KMS-11 (cell line): ENCODE data around the gene NMUR1.
"Not testable (repeated sequence)": the region's sequence is repeated elsewhere in the genome, so short reads cannot be mapped to it uniquely, and the experiment has no call there.

Experiments
- H2AFZ ChIP-seq: fragments of 200-600 bp; sonication (generic); 2 replicates; pipeline ENCODE4 v1.6.1; 2016; ENCODE audit warnings: antibody characterized with exemption, mixed run types, low read depth
- H3K27ac ChIP-seq: fragments of 200-600 bp; sonication (generic); 2 replicates; pipeline ENCODE4 v1.6.1; 2016; ENCODE audit warnings: mild to moderate bottlenecking, mixed run types
- H3K27me3 ChIP-seq: fragments of 200-600 bp; sonication (generic); 2 replicates; pipeline ENCODE4 v1.6.1; 2017; ENCODE audit warnings: mild to moderate bottlenecking, low read depth, mixed run types, moderate library complexity; ENCODE audit not compliant: insufficient read depth
- H3K36me3 ChIP-seq: fragments of 200-600 bp; sonication (generic); 2 replicates; pipeline ENCODE4 v1.6.1; 2017; ENCODE audit warnings: mild to moderate bottlenecking, mixed run types; ENCODE audit not compliant: insufficient read depth
- H3K4me1 ChIP-seq: fragments of 200-600 bp; sonication (generic); 2 replicates; pipeline ENCODE4 v1.6.1; 2016; ENCODE audit warnings: mild to moderate bottlenecking, low read depth, mixed run types; ENCODE audit not compliant: poor library complexity, severe bottlenecking
- H3K4me2 ChIP-seq: fragments of 200-600 bp; sonication (generic); 2 replicates; pipeline ENCODE4 v1.7.0; 2016; ENCODE audit warnings: mild to moderate bottlenecking, mixed run types
- H3K4me3 ChIP-seq: fragments of 200-600 bp; sonication (generic); IDR thresholded peaks from 2 replicates; pipeline ENCODE4 v1.6.1; 2017; ENCODE audit warnings: low read depth, low read length, mixed read lengths; ENCODE audit not compliant: insufficient read depth
- H3K79me2 ChIP-seq: fragments of 200-600 bp; sonication (generic); 2 replicates; pipeline ENCODE4 v1.6.1; 2016; ENCODE audit warnings: low read depth, mixed run types; ENCODE audit not compliant: insufficient read depth
- H3K9ac ChIP-seq: fragments of 200-600 bp; sonication (generic); 2 replicates; pipeline ENCODE4 v1.6.1; 2016; ENCODE audit warnings: mild to moderate bottlenecking, mixed run types
- H4K20me1 ChIP-seq: fragments of 200-600 bp; sonication (generic); 2 replicates; pipeline ENCODE4 v1.6.1; 2016; ENCODE audit warnings: mild to moderate bottlenecking, mixed run types; ENCODE audit not compliant: insufficient read depth
- TF ChIP-seq, protein P1 (sequence below): fragments of 200-600 bp; sonication (generic); conservative IDR thresholded peaks from 2 replicates; pipeline ENCODE4 v1.6.1; 2017; ENCODE audit warnings: low read depth, mild to moderate bottlenecking, antibody characterized with exemption, low read length, moderate library complexity, mixed read lengths

The NMUR1 gene, protein sequence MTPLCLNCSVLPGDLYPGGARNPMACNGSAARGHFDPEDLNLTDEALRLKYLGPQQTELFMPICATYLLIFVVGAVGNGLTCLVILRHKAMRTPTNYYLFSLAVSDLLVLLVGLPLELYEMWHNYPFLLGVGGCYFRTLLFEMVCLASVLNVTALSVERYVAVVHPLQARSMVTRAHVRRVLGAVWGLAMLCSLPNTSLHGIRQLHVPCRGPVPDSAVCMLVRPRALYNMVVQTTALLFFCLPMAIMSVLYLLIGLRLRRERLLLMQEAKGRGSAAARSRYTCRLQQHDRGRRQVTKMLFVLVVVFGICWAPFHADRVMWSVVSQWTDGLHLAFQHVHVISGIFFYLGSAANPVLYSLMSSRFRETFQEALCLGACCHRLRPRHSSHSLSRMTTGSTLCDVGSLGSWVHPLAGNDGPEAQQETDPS

DNA sequence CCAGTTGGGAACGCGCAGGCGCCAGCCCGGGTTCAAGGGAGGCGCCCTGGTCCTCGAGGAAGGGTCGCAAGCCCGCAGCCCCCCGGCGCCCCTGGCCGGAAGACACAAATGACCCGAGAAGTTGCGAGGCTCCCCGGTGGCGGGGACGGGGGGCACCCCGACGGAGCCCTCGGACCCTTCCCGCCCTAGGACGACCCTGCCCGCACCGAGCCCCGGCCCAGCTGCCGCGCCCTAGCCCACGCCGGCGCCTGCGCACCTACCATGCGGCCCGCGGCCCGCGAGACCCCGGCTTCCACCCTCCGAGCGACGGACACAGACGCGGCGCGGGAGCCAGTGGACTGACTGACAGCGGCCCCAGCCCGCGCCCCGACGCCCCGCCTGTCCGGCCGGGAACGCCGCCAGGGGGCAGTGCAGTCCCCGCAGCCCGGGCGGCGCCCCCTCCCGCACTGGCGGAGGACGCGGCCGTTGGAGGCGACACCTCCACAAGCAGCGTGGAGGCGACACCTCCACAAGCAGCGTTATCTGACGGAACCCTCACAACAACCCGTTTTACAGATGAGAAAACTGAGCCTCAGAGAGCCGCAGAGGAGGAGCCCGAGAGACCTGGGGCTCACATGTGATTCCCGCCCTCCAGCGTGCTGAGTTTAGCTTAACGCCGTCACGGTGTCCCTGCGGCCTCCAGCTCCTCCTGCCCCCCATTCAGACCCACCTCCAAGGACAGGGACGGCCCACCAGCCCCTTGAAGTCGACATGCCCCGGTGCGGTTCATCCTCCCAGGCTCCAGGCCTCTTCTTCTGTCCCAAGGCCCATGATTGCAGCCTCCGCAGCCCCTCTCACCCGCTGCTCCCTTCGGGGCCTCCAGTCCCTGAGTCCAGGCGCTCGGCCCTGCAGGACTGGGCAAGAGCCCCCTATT lies at the start of gene NMUR1:
NMUR1 (minus strand) TSS at position 347 of the 913 bp plus-strand sequence; CDS start at position 263, 84 bp downstream.
- H3K4me2 ChIP-seq = no peak within 1 kb of the TSS
- no peaks in the 10 kb centered on the region for H3K36me3 ChIP-seq
- no peaks in the 10 kb centered on the region for H3K4me1 ChIP-seq
- no peaks in the 10 kb centered on the region for H4K20me1 ChIP-seq
- TF ChIP-seq, protein P1, sequence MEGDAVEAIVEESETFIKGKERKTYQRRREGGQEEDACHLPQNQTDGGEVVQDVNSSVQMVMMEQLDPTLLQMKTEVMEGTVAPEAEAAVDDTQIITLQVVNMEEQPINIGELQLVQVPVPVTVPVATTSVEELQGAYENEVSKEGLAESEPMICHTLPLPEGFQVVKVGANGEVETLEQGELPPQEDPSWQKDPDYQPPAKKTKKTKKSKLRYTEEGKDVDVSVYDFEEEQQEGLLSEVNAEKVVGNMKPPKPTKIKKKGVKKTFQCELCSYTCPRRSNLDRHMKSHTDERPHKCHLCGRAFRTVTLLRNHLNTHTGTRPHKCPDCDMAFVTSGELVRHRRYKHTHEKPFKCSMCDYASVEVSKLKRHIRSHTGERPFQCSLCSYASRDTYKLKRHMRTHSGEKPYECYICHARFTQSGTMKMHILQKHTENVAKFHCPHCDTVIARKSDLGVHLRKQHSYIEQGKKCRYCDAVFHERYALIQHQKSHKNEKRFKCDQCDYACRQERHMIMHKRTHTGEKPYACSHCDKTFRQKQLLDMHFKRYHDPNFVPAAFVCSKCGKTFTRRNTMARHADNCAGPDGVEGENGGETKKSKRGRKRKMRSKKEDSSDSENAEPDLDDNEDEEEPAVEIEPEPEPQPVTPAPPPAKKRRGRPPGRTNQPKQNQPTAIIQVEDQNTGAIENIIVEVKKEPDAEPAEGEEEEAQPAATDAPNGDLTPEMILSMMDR = peak; percentile 77
- H3K4me3 ChIP-seq = no peak within 1 kb of the TSS
- H3K27me3 ChIP-seq = peaks cover 14% of the 10 kb centered on the region; the same call in 1 of the 2 replicates
- no peak within 1 kb of the TSS for H3K27ac ChIP-seq
- no peak within 1 kb of the TSS for H3K9ac ChIP-seq
- no peaks in the 10 kb centered on the region for H3K79me2 ChIP-seq
- H2AFZ ChIP-seq = peak within 1 kb of the TSS; percentile 52

- Histone ChIP-seq H3K4me2 (no peak overlapping the region), H3K27me3 (no peaks in the 10 kb centered on the region), H4K20me1 (no peaks in the 10 kb centered on the region), H3K27ac (no peak overlapping the region), H2AFZ (no peak overlapping the region), H3K9ac (no peak overlapping the region), H3K79me2 (no peaks in the 10 kb centered on the region), H3K4me1 (no peaks in the 10 kb centered on the region), H3K4me3 (no peak overlapping the region), H3K36me3 (no peaks in the 10 kb centered on the region)
- TF ChIP-seq, protein P1 = no peak
These were observed 49.3 kb upstream of the NMUR1 start for GRCh38 chr2:231579560-231579959.

DNA sequence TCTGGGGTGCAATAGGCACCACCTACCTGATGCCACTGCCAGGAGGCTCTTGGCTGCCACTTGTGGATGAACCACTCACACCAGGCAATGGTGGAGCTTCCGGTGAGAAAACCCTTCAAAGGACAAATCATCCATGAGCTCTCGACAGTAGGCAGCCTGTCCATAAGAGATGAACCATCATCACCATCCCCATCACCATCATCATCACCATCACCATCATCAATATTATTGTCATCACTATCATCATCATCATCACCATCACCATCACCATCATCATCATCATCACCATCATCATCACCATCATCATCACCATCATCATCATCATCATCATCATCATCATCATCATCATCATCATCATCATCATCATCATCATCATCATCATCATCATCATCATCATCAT lies 48.4 kb upstream of the NMUR1 start:
- not testable (repeated sequence) for H4K20me1 ChIP-seq, H3K4me1 ChIP-seq, H2AFZ ChIP-seq, H3K9ac ChIP-seq, H3K4me2 ChIP-seq, H3K27me3 ChIP-seq, H3K4me3 ChIP-seq, H3K79me2 ChIP-seq, H3K27ac ChIP-seq, H3K36me3 ChIP-seq

DNA sequence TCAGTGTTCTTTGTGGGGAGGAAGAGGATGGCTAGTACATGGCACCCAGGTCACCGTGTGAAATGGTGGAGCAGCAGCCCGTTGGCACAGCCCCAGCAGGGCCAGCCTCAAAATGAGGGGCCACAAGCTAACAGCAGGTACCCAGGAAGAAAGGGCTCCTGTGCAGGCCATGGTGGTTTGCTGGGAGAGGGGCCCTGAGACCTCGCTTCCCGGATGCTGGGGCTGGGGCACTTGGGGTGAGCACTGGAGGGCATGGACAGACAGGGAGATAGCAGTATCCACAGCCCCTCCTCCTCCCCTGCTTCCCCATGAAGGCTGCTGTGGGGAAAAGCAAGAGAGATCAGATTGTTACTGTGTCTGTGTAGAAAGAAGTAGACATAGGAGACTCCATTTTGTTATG lies 46.2 kb upstream of the NMUR1 start:
- Histone ChIP-seq H3K9ac (no peak overlapping the region), H3K27ac (no peak overlapping the region)

More for the DNA sequence above, 46.2 kb upstream of the NMUR1 start:
- Histone ChIP-seq H3K27me3 (no peaks in the 10 kb centered on the region), H3K36me3 (no peaks in the 10 kb centered on the region), H3K4me1 (no peaks in the 10 kb centered on the region), H3K4me2 (no peak overlapping the region), H4K20me1 (no peaks in the 10 kb centered on the region), H3K79me2 (no peaks in the 10 kb centered on the region), H2AFZ (no peak overlapping the region), H3K4me3 (no peak overlapping the region)
- TF ChIP-seq, protein P1 = no peak
